Measurements from ENCODE around the gene P2RY2.

DNA sequence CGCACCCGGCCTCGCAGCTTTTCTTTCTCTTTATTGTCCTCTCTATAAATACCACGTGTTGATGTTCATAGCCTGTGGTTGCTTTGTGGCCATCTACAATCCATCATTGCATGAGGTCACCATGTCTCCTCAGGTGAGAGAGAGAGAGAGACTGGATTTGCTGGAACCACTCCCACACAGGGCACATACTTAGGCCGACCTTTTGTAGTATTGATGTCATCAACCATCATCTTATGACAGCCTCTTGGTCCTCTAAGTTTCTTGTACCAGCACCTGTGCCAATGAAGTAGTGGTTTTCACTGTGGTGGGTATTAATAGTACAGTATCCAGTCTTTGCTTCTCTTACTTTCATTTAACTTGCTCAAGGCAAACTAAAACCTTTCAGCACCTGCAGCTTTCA lies 31.2 kb downstream of the P2RY2 start:
- no peak for TF ChIP-seq EZH2phosphoT487 (IDR thresholded peaks at IDR 0.05; ENCODE audit: low read length)
- TF ChIP-seq, protein P1, sequence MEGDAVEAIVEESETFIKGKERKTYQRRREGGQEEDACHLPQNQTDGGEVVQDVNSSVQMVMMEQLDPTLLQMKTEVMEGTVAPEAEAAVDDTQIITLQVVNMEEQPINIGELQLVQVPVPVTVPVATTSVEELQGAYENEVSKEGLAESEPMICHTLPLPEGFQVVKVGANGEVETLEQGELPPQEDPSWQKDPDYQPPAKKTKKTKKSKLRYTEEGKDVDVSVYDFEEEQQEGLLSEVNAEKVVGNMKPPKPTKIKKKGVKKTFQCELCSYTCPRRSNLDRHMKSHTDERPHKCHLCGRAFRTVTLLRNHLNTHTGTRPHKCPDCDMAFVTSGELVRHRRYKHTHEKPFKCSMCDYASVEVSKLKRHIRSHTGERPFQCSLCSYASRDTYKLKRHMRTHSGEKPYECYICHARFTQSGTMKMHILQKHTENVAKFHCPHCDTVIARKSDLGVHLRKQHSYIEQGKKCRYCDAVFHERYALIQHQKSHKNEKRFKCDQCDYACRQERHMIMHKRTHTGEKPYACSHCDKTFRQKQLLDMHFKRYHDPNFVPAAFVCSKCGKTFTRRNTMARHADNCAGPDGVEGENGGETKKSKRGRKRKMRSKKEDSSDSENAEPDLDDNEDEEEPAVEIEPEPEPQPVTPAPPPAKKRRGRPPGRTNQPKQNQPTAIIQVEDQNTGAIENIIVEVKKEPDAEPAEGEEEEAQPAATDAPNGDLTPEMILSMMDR (IDR thresholded peaks at IDR 0.05; ENCODE audit: low read length): no peak
